Gastrocnemius medialis (tissue), 4 donors: ENCODE measurements around the gene XPR1. TPM values are rescaled to one million over a fixed set of nuclear protein-coding genes. Genes with fewer than 3 reads are reported as not detected.

Experiments
- ATAC-seq, 2 donors: fragments of 150-250 bp; one replicate each; pipeline ENCODE4 v1.9.1; 2016
- DNase-seq, 2 donors: peaks; one replicate each; pipeline ENCODE4 v3.0.0-alpha.2; 2019
- H3K27ac ChIP-seq, 4 donors: fragments of 200-600 bp; sonication (generic); 1 replicate in 1 of 4; 2 replicates in 3 of 4; pipeline ENCODE4 v1.5.1; 2016 to 2018; ENCODE audit warnings: mild to moderate bottlenecking in 2 of 4, moderate library complexity in 1 of 4
- H3K27me3 ChIP-seq, 3 donors: fragments of 200-600 bp; sonication (generic) in 2 of 3; 1 replicate in 1 of 3; 2 replicates in 2 of 3; pipeline versions ENCODE4 v1.5.1 to v1.6.0; 2016 to 2019; ENCODE audit warnings: mild to moderate bottlenecking in 1 of 3, moderate library complexity in 1 of 3
- H3K36me3 ChIP-seq, 2 donors: fragments of 200-600 bp; sonication (generic) in 1 of 2; one replicate each; pipeline ENCODE4 v1.5.1; 2017 to 2018
- H3K4me1 ChIP-seq, 2 donors: fragments of 200-600 bp; sonication (generic) in 1 of 2; one replicate each; pipeline ENCODE4 v1.5.1; 2016 to 2017; ENCODE audit warnings: mild to moderate bottlenecking in 2 of 2
- H3K4me3 ChIP-seq, 4 donors: fragments of 200-600 bp; sonication (generic) in 3 of 4; 1 replicate in 1 of 4; 2 replicates in 3 of 4; pipeline ENCODE4 v1.5.1; 2016 to 2019; ENCODE audit warnings: mild to moderate bottlenecking in 2 of 4
- H3K9me3 ChIP-seq, 3 donors: fragments of 200-600 bp; sonication (generic) in 2 of 3; 1 replicate in 1 of 3; 2 replicates in 2 of 3; pipeline ENCODE4 v1.5.1; 2016 to 2019
- POLR2A ChIP-seq, 2 donors: fragments of 450-650 bp; IDR thresholded peaks; one replicate each; pipeline ENCODE4 v1.6.1; 2017; ENCODE audit warnings: antibody characterized with exemption in 2 of 2, mild to moderate bottlenecking in 2 of 2, moderate library complexity in 2 of 2
- in situ Hi-C, 4 donors: fragments of 200-750 bp; cut with MboI; loops; one replicate each; pipeline versions ENCODE4 v1.15.0 to v1.8.0; 2017; ENCODE audit warnings: low sequenced_read_pairs in 4 of 4
- intact Hi-C: fragments of 100-400 bp; cut with DNase I; formaldehyde crosslinking; loops from one replicate; pipeline ENCODE4 v1.15.1; 2023; ENCODE audit warnings: low total_unique reads
- total RNA-seq, 4 donors: library from RNA; depleted of rRNA; stranded (reverse); fragments of >200 nt; gene quantifications; one replicate each; pipeline versions ENCODE4 v1.1.0 to v1.2.3, GENCODE V29; 2016
- TF ChIP-seq, protein P1 (sequence below), 5 experiments: fragments of 450-650 bp in 3 of 5; fragments of 200-600 bp in 2 of 5; sonication (generic) in 2 of 5; IDR thresholded peaks in 4 of 5; conservative IDR thresholded peaks in 1 of 5; 1 replicate in 4 of 5; 2 replicates in 1 of 5; pipeline ENCODE4 v1.5.1; 2016 to 2019; ENCODE audit warnings: antibody characterized with exemption in 5 of 5, mild to moderate bottlenecking in 3 of 5, moderate library complexity in 3 of 5

XPR1 gene
- total RNA-seq, 4 donors from 2014 or later, result 14.5 to 24.9 (median 18.6) TPM

DNA sequence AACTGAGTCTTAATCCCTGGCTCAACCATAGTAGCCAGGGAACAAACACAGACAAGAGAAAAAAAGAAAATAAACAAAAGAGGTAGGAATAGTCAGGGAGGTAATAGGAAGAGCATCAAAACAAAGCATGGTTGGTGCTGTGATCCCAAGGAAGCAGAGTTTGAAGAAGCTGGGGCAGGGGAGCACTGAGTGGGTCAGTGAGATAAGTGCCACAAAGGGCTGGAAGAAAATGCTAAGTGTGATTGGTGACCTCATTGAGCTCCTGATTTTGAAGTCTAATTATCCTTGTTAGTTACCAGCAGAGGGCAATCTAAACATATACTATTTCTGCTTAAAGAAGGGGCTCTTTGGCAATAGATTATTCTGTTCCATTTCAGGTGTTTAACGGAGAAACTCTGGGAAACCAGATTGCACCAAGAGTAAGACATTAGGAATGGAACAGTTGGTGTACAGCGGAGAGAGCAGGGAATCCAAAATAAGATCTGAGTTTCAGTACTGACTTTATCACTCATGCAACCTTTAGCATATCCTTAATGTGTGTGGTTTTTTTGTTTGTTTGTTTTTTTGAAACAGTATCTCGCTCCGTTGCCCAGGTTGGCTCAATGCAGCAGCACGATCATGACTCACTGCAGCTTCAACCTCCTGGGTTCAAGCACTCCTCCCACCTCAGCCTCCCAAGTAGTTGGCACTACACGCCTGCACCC lies 250.1 kb downstream of the XPR1 start:
- DNase-seq, result no peak
- in situ Hi-C loops (loop anchor here (5.0 to 25.0 kb wide), 4 partner anchors 273 to 285 kb away; no protein-coding TSS in a partner anchor), intact Hi-C loops (loop anchor here (1.0 to 10.0 kb wide), 3 partner anchors 133 to 284 kb away; partner anchors contain the start of gene IER5)
- no peak for TF ChIP-seq POLR2A (IDR thresholded peaks at IDR 0.05)
- TF ChIP-seq, protein P1, sequence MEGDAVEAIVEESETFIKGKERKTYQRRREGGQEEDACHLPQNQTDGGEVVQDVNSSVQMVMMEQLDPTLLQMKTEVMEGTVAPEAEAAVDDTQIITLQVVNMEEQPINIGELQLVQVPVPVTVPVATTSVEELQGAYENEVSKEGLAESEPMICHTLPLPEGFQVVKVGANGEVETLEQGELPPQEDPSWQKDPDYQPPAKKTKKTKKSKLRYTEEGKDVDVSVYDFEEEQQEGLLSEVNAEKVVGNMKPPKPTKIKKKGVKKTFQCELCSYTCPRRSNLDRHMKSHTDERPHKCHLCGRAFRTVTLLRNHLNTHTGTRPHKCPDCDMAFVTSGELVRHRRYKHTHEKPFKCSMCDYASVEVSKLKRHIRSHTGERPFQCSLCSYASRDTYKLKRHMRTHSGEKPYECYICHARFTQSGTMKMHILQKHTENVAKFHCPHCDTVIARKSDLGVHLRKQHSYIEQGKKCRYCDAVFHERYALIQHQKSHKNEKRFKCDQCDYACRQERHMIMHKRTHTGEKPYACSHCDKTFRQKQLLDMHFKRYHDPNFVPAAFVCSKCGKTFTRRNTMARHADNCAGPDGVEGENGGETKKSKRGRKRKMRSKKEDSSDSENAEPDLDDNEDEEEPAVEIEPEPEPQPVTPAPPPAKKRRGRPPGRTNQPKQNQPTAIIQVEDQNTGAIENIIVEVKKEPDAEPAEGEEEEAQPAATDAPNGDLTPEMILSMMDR (IDR thresholded peaks at IDR 0.05 in 4 of 5, conservative IDR thresholded peaks at IDR 0.05 in 1 of 5), result peak; percentile 22 to 50 (median 39)
- Histone ChIP-seq H3K4me1 (peaks cover 0 to 6% of the 10 kb centered on the region in 2 donors), H3K36me3 (no peaks in the 10 kb centered on the region), H3K27me3 (no peaks in the 10 kb centered on the region), H3K9me3 (no peaks in the 10 kb centered on the region), H3K27ac (no peak overlapping the region), H3K4me3 (no peak overlapping the region)
- ATAC-seq, result peak in 1 of 2 donors; percentile 56

DNA sequence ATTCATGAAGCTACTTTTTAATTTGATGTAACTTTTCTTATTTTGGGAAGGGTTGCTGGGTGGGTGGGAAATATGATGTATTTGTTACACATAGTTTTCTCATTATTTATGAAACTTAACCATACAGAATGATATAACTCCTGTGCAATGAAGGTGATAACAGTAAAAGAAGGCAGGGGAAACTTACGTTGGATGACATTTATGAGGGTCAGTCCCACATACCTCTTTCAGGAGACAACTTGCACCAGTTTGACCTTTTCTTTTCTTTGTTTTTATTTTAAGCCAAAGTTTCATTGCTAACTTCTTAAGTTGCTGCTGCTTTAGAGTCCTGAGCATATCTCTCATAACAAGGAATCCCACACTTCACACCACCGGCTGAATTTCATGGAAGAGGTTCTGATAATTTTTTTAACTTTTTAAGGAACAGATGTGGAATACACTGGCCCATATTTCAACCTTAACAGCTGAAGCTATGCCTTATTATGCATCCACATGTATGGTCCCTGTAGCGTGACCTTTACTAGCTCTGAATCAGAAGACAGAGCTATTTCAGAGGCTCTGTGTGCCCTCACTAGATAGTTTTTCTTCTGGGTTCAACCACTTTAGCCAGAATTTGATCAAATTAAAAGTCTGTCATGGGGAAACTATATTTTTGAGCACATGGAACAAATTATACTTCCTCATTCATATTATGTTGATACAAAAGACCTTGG lies 252.9 kb downstream of the XPR1 start:
- Histone ChIP-seq H3K27me3 (no peaks in the 10 kb centered on the region), H3K4me1 (peaks cover 0 to 6% of the 10 kb centered on the region in 2 donors), H3K36me3 (no peaks in the 10 kb centered on the region), H3K9me3 (no peaks in the 10 kb centered on the region), H3K4me3 (no peak overlapping the region), H3K27ac (no peak overlapping the region)
- ATAC-seq (no peak), DNase-seq (no peak)
- TF ChIP-seq POLR2A (IDR thresholded peaks at IDR 0.05), result no peak
- TF ChIP-seq, protein P1 (IDR thresholded peaks at IDR 0.05 in 4 of 5, conservative IDR thresholded peaks at IDR 0.05 in 1 of 5), result no peak
- intact Hi-C loops, result loop anchor here (5.0 to 10.0 kb wide), 2 partner anchors 130 to 203 kb away; partner anchors contain the start of gene IER5
- in situ Hi-C loops, result loop anchor here (5.0 to 25.0 kb wide), 4 partner anchors 270 to 283 kb away; no protein-coding TSS in a partner anchor

DNA sequence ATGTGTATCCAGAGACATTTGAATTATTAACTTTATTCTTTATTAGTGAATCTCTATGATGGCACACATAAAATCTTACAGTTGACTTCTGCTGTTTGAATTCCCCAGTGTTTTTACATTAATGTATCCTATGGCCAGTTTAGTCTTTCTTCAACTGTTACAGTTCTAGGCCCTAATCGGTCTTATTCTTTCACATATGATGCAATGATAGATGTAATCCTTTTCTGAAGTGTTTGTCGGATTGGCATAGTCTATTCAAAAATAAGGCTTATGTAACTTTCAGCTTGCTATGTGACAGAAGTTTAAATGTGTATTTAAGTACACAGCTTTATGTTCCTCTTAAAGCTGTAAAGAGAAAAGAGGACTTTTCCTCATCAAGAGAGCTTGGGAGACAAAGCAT lies 254.5 kb downstream of the XPR1 start:
- H3K36me3 ChIP-seq, result no peaks in the 10 kb centered on the region
- H3K9me3 ChIP-seq, result no peaks in the 10 kb centered on the region
- no peak overlapping the region for H3K4me3 ChIP-seq
- intact Hi-C loops, result loop anchor here (10.0 kb wide), 1 partner anchor 128 kb away; no protein-coding TSS in a partner anchor
- no peak for DNase-seq
- H3K27ac ChIP-seq, result no peak overlapping the region
- no peak for ATAC-seq
- H3K4me1 ChIP-seq, result peaks cover 0 to 6% of the 10 kb centered on the region in 2 donors
- in situ Hi-C loops, result loop anchor here in 3 of 4 donors (10.0 to 25.0 kb wide), 3 partner anchors 268 to 278 kb away; no protein-coding TSS in a partner anchor
- TF ChIP-seq POLR2A (IDR thresholded peaks at IDR 0.05), result no peak
- TF ChIP-seq, protein P1 (IDR thresholded peaks at IDR 0.05 in 4 of 5, conservative IDR thresholded peaks at IDR 0.05 in 1 of 5), result no peak
- no peaks in the 10 kb centered on the region for H3K27me3 ChIP-seq

DNA sequence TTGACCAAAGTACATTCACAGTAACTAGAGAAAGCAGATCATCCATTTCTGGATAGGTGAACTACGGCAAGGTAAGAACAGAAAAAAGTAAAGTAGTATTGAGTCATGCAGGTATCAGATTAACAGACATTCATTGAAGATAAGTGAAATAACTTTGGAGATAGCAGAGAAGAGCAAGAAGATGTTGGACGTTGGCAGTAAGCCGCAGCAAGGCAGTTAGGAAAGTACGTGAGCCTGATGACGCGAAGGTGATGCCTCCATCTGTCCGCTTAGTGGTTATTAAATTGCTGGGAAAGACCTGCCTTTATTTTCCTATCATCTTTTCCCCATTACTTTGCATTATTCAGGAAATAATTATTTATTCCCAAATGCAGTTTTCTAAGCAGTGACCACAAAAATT lies 256.0 kb downstream of the XPR1 start:
- in situ Hi-C loops, result loop anchor here in 3 of 4 donors (10.0 to 25.0 kb wide), 3 partner anchors 267 to 277 kb away; no protein-coding TSS in a partner anchor

More for the DNA sequence above, 256.0 kb downstream of the XPR1 start:
- intact Hi-C loops, result loop anchor here (10.0 kb wide), 1 partner anchor 127 kb away; no protein-coding TSS in a partner anchor
- Histone ChIP-seq H3K27me3 (no peaks in the 10 kb centered on the region), H3K27ac (no peak overlapping the region), H3K4me3 (no peak overlapping the region), H3K36me3 (no peaks in the 10 kb centered on the region), H3K9me3 (no peaks in the 10 kb centered on the region), H3K4me1 (no peaks in the 10 kb centered on the region)
- ATAC-seq (no peak), DNase-seq (no peak)
- TF ChIP-seq, protein P1 (IDR thresholded peaks at IDR 0.05 in 4 of 5, conservative IDR thresholded peaks at IDR 0.05 in 1 of 5), result no peak
- no peak for TF ChIP-seq POLR2A (IDR thresholded peaks at IDR 0.05)
